ENCODE data around the gene SNX30.

DNA sequence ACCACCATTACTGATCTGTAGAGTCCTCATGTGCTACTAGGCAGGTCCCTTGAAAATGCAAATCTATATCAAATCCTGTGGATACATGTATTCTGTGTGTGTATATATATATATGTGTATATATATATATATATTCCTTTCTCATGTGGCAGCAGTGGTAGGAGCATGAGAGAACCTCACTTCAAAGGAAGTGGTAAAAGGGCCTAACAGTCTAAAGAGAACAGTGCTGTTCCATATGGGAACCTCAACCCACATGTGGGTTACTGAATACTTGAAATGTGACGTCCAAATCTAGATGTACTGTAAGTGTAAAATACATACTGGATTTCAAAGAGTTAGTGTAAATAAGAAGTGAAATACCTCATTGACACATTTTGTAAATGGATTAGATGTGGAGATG lies 134.8 kb downstream of the SNX30 start:
- TF ChIP-seq, protein P1, sequence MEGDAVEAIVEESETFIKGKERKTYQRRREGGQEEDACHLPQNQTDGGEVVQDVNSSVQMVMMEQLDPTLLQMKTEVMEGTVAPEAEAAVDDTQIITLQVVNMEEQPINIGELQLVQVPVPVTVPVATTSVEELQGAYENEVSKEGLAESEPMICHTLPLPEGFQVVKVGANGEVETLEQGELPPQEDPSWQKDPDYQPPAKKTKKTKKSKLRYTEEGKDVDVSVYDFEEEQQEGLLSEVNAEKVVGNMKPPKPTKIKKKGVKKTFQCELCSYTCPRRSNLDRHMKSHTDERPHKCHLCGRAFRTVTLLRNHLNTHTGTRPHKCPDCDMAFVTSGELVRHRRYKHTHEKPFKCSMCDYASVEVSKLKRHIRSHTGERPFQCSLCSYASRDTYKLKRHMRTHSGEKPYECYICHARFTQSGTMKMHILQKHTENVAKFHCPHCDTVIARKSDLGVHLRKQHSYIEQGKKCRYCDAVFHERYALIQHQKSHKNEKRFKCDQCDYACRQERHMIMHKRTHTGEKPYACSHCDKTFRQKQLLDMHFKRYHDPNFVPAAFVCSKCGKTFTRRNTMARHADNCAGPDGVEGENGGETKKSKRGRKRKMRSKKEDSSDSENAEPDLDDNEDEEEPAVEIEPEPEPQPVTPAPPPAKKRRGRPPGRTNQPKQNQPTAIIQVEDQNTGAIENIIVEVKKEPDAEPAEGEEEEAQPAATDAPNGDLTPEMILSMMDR (IDR thresholded peaks at IDR 0.05), result no peak
- TF ChIP-seq POLR2AphosphoS5 (IDR thresholded peaks at IDR 0.05; ENCODE audit: low read depth, low read length), result no peak
- TF ChIP-seq, protein P2, sequence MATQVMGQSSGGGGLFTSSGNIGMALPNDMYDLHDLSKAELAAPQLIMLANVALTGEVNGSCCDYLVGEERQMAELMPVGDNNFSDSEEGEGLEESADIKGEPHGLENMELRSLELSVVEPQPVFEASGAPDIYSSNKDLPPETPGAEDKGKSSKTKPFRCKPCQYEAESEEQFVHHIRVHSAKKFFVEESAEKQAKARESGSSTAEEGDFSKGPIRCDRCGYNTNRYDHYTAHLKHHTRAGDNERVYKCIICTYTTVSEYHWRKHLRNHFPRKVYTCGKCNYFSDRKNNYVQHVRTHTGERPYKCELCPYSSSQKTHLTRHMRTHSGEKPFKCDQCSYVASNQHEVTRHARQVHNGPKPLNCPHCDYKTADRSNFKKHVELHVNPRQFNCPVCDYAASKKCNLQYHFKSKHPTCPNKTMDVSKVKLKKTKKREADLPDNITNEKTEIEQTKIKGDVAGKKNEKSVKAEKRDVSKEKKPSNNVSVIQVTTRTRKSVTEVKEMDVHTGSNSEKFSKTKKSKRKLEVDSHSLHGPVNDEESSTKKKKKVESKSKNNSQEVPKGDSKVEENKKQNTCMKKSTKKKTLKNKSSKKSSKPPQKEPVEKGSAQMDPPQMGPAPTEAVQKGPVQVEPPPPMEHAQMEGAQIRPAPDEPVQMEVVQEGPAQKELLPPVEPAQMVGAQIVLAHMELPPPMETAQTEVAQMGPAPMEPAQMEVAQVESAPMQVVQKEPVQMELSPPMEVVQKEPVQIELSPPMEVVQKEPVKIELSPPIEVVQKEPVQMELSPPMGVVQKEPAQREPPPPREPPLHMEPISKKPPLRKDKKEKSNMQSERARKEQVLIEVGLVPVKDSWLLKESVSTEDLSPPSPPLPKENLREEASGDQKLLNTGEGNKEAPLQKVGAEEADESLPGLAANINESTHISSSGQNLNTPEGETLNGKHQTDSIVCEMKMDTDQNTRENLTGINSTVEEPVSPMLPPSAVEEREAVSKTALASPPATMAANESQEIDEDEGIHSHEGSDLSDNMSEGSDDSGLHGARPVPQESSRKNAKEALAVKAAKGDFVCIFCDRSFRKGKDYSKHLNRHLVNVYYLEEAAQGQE (IDR thresholded peaks at IDR 0.05; ENCODE audit: insufficient read depth in 1 of 2, low read depth in 2 of 2, low read length in 1 of 2), result no peak

Measured in Panc1 (cell line).